HG03103 (cell line): ENCODE data around the gene FBXO3.
A peak's percentile ranks its signal among the peaks of the same experiment; 100 is the strongest.
"Not testable (repeated sequence)": the region's sequence is repeated elsewhere in the genome, so short reads cannot be mapped to it uniquely, and the experiment has no call there.

Source experiments
- ATAC-seq: cut with Tn5 transposase; IDR thresholded peaks from one replicate; pipeline ENCODE4 v1.9.1; 2021; ENCODE audit warnings: low read depth; ENCODE audit not compliant: unreplicated experiment

FBXO3 gene

DNA sequence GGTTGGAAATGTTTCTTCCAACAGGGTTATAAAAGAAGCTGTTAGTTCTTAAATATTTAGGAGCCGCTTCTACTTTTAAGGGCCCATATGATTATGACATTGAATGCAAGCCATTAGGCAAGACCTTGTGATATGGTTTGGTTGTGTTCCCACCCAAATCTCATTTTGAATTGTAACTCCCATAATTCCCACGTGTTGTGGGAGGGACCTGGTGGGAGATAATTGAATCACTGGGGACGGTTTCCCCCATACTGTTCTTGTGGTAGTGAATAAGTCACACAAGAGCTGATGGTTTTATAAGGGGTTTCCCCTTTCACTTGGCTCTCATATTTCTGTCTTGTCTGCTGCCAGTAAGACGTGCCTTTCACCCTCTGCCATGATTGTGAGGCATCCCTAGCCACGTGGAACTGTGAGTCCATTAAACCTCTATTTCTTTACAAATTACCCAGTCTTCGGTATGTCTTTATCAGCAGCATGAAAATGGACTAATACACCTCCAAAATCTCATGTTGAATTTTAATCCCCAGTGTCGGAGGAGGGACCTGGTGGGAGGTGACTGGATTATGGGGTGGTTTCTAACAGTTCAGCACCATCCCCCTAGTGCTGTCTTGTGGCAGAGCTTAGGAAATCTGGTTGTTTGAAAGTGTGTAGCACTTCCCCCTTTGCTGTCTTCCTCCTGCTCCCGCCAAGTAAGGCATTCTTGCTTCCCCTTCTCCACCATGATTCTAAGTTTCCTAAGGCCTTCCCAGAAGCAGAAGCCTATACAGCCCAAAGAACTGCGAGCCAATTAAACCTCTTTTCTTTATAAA is 42.4 kb downstream of the FBXO3 start:
- ATAC-seq, result no peak

DNA sequence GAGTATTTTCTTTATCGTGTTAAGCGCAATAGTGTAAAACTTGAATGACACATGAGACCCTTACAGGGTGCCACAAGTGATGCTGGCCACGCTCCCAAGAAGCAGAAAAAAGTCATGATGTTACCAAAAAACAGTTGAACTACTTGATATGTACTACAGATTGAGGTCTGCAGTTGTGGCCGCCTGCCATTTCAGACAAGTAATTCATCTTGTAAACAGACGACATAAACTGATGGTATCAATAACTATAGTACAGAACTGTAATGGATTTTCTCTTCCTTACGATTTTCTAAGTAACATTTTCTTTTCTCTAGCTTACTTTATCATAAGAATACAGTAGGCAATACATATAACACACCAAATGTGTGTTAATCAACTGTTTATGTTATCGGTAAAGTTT is 43.6 kb downstream of the FBXO3 start:
- ATAC-seq, result no peak

DNA sequence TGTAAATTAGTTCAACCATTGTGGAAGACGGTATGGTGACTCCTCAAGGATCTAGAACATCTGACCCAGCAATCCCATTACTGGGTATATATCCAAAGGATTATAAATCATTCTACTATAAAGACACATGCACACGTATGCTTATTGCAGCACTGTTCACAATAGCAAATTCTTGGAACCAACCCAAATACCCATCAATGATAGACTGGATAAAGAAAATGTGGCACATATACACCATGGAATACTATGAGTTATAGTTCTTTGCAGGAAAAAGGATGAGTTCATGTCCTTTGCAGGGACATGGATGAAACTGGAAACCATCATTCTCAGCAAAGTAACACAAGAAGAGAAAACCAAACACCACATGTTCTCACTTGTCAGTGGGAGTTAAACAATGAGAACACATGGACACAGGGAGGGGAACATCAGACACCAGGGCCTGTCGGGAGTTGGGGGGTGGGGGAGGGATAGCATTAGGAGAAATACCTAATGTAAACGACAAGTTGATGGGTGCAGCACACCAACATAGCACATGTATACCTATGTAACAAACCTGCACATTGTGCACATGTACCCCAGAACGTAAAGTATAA is 45.2 kb downstream of the FBXO3 start:
- not testable (repeated sequence) for ATAC-seq

DNA sequence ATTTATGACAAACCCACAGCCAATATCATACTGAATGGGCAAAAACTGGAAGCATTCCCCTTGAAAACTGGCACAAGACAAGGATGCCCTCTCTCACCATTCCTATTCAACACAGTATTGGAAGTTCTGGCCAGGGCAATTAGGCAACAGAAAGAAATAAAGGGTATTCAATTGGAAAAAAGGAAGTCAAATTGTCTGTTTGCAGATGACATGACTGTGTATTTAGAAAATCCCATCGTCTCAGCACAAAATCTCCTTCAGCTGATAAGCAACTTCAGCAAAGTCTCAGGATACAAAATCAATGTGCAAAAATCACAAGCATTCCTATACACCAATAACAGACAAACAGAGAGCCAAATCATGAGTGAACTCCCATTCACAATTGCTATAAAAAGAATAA is 46.8 kb downstream of the FBXO3 start:
- ATAC-seq, result not testable (repeated sequence)

DNA sequence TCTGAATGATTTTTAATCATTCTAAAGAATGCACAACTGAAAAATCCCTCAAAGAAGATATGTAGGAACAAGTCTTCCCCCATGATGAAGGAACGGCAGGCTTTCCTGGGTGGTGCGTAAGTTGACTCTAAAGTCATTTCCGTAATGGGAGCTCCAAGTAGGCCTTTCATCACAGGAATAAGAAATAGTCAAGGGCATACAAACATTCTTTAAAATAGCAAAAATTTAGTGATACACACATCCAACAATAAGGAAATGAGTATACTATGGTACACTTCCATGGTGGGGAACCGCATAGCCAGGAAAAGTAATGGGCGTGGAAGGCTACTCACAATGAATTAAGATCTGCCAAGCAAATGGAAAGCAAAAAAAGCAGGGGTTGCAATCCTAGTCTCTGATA is 48.8 kb downstream of the FBXO3 start:
- no peak for ATAC-seq

DNA sequence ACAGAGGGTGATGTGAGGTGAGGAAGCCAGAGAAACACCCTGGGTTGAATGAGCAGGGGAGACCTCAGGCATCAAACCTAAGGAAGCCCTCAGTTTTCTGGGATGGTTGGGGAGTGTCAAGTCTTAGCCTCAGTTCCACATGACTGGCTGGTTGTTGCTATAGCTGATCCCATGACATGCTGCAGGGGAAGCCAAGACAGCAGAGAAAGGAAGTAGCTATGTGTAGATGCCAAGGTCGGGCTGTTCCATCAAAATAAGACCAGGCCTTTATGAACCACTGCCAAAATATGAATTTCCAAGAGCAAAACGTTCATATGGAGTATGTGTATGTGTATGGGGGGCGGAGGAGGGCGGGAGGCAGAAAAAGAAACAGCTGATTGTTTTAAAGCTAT is 49.7 kb downstream of the FBXO3 start:
- no peak for ATAC-seq

DNA sequence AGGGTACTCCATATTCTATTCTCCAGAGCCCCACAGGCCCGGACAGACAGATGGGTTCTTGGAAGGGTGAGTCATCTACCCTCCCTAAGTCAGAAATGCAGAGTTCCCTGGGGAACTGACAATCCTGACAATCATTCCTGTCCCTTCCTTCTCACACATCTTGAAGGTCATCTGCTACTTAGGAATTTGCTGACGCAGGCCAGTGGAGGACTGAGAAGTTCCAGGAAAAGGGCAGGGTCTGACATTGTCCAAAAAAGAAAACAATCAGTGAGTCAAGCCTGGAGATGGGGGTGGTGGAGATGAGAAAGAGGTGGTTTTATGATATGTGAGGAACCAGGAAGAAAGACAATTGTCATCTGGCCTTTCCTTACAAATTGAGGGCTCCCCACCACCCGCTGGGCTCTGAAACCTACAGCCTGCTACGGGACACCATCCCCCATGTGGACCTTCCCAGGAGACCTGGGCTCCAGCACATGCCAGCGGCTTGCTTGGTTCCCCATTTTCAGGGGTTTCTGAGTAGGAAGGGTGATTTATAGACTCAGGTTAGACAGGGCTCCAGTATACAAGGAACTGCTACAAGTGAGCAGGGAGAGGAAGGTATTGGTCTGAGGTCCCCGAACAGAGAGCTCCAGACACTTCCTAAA is 51.0 kb downstream of the FBXO3 start:
- ATAC-seq, result no peak

DNA sequence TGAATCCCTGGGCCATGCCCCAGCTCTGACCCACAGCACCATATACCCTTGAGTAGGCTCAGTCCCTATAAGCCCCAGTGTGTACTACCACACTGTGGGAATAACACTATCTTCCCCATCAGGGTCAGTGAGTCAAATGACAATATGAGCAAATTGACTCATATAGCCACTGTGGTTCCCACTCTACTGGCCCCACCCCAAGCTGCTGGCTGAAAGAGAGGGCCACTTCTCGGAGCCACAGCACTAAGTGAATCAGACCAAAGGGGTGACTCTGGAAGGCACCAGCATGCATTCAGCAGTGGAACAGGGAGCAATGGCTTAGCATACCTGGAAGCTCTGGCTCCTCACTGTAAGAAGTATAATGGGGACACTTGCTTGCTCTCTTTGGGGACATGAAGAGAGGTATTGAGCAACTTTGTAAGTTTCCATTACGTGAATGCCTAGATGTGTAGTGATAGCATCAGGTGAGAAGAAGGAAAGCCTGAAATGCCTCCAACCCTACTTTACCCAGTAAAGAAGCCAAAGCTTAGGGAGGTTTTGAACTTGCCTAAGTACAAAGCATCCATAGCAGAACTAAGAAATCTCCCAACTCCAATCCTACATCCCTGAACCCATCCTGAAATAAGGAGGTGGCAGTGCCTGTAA is 51.6 kb downstream of the FBXO3 start:
- ATAC-seq, result peak; percentile 57

DNA sequence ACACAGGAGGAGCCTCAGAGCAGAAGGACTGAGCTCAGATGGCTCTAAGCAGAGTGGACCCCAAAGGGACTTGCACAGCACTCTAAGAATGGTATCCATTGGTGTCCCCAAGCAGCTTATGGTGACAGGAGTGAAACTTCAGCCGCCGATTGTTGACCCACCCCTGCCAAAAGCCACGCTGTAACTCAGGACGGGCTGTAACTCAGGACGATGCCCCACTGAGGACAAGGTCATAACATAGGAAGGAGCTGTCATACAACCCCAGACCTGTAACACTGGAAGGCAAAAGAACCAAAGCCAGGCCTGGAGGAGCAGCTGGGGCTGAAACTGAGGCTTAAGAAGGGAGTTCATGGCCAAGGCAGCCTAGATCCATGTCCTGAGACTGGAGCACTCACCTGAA is 52.3 kb downstream of the FBXO3 start:
- no peak for ATAC-seq

DNA sequence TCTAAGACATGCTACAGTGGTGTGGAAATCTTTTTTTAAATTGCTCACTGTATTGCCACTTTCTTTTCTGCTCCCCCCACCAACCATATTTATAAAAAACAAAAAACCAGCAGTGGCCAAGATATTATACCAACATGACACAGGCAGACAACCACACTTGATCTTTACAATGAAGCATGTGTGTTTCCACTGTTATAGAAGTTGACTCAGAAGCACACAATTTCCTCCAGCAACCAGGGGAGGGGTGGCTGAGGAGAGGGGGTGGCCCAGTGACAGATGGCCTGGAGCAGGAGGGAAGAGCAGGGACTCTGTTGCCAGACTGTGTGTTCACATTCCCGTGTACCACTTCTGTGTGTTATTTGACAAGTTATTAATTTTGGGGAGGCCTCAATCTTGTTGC is 52.9 kb downstream of the FBXO3 start:
- no peak for ATAC-seq

DNA sequence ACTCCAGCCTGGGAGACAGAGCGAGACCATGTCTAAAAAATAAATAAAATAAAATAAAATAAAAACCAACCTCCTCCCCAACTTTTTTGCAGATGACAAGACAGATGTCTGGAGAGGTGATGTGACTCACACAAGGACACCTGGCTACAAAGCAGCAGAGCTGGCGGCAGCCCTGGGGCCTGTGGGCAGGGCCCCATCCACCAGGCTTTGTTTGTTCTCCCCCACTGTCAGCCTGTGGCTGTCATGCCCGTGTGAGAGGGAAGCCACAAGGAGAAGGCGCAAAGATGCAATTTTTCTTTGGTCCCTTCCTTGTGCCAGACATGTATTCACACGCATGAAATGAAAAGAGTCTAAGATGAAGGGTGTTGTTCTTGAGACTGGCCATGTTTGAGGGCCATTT is 54.7 kb downstream of the FBXO3 start:
- ATAC-seq, result no peak

DNA sequence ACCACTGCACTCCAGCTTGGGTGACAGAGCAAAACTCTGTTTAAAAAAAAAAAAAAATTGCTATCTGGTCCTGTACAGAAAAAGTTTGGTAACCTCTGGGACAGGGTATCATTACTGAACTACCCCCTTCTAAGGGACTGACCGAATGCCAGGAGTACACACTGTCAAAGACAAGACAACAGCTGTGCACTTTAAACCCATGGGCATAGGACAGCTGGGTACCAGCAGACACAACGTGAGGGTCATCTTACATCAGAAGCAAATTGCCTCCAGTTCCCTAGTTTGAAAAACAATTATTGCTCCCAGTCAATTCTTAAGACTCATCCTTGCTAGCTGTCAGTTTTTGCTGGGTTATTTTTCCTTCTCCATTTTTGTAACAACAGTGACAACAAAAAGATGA is 55.9 kb downstream of the FBXO3 start:
- ATAC-seq, result no peak

DNA sequence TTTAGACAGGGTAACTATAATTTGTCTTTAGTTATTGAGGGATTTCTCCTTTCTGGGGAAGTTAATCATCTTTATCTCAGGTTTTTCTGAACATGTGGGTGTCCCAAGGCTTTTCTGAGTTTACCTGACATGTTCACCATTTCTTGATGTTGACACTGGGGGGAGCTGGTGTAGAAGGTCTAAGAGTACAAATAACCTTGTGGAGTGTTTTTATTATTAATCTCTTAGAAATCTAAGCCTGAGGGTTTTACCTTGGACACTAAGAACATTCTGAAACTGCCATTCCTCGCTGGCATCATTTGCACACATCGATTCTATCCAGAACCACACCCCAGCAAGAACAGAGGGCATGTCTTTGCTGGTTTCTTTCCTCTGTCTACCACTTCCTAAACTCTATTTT is 58.1 kb downstream of the FBXO3 start:
- ATAC-seq, result no peak

DNA sequence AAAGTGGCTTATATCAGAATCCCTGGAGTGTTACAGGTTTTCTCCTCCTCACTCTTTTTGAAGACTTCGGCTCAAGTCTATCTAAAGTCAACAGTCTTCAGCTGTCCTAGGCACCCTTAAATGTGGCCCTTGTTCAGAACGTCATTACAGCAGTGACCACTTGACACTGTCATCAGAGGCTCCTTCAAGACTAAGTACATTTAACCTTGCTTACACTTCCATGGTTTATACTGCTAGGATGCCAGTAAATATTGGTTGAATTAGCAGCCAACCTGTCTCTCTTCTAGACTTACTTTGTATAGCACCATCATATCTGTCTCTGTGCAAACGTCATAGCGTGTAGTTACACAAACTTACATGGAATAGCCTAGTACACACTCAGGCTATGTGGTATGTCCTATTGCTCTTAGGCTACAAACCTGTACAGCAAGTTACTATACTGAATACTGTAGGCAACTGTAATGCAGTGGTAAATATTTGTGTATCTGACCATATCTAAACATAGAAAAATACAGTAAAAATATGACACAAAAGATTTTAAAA is 60.4 kb downstream of the FBXO3 start:
- no peak for ATAC-seq

DNA sequence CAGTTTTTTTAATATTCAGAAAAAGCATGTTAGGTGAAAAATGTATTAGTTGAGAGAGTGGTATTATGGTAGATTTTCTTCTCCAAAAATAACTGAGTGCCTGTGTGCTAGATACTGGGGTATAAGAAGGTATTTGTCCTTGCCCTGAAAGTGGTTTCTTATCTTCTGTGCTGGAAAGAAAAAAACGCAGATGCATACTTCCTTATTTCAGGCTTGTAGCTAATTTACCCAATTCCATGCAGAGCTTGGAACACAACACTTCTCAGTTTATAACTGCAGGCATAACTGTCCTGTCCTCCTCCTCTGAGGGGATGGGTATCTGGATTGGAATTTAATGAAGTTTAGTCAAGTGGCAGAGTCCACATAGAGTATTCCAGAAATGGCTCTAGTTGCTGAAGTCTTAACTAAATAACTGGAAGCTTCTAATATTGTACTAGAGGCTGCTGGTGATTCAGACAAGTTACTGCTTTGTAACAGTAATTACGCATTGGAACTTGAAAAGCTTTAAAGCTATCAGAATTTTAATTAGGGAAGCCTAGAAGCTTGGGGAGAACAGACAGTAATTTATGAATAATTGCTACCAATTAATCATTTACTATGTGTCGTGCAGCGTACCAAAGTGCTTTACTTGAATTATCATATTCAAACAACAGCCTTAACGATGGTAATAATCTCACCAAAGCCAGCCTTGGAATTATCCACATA is 61.0 kb downstream of the FBXO3 start:
- no peak for ATAC-seq

DNA sequence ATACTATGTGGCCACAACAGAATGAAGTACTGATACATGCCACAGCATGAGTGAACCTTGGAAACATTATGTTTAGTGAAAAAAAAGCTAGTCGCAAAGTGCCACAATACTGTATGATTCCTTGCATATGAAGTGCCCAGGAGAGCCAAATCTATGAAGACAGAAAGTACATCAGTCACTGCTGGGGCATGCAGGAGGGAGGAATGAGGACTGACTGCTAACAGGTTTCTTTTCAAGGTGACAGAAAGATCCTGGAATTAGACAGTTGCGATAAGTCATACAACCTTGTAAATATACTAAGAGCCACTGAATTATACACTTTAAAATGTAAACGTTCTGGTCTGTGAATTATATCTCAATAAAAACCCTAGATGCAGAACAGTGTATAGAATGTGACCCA is 61.9 kb downstream of the FBXO3 start:
- no peak for ATAC-seq

DNA sequence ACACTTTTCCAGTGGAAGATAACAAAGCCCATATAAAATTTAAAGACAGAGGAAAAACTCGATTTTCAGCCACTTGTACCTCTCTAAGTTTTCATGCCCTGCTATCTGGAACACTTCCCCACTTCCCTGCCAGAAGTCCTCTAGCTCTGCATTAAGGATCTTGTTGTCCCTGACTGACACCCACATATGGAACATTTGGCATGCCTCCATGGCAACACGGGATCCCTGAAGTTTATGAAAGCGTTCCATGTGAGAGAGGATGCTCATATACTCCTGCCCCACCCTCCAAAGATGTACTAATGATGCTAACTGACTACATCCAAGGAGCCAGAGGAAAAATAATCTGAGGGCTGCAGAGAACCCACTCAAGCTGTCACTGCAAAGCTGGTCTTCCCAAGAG is 64.9 kb downstream of the FBXO3 start:
- no peak for ATAC-seq

DNA sequence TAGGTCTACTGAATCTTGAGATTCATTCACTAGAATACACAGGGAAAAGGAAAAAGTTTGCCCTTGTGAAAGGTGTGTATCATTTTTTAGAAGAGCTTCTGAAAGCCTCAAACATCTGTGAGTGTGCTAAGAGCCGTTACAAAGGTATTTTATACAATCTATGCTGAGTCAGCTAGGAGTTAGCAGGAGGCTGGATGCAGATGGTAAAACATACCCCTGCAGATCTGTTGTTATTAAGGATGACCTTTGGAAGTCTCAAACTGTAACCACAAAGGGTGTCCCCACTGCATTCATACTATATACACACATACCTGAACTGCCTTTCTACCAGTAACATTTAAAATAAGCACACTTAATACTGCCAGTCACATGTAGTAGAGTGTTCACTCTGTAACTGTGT is 65.3 kb downstream of the FBXO3 start:
- ATAC-seq, result no peak

DNA sequence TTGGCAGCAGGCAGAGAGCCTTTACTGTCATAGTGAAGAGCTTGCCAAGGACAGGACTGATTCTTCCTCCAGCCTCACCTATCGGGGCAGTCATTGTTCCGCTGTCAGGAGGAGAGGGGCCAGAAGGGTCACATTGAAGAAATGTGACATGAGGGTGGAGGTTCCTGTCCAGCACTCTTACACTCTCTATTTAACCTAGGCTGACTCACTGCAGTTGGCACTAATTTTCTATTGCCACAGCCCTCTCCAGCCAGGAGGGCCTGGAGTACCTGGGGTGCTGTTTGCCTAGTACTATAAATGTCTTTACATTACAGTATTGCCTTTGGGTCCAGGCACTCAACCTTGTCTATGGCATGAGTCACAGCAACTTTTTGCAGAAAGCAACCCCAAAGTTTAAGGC is 66.5 kb downstream of the FBXO3 start:
- not testable (repeated sequence) for ATAC-seq

DNA sequence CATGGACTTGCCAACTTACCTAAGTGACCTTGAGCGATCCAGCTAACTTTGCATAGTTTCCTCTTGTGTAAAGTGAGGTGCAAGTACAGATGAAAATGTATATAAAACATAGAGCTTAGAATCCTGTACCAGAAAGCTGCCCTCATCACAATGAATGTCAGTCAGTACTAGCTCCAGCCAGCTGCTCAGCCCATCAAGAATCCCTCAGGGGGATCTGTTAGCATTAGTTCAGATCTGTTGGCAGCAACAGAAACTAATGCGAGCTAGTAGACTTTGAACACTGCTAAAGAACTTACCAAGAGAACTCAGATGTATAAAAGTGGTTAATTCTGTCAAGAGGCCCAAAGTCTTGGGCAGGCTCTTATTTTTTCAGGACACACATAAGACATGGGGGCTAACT is 67.4 kb downstream of the FBXO3 start:
- ATAC-seq, result no peak

DNA sequence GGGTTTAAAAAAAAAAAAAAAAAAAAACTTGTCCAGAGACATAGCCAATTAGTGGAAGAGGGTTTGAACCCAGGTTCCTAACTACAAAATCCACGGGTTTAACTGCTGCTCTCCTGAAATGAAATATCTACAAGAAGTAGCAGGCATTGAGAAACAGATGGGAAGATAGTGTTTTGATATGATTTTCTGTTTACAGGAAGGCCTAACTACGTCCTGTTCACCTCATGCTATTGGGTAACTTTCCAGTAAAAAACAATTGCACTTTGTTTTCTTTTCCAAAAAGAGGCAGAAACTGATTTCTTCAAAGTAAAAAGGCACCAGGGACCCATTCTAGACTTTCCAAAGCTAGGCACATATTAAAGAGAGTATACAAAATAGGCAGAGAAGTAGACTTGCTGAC is 67.8 kb downstream of the FBXO3 start:
- no peak for ATAC-seq
